ENCODE data around the gene APLP1. TPM values are rescaled to one million over a fixed set of nuclear protein-coding genes. Genes with fewer than 3 reads are reported as not detected.

The APLP1 gene
- 299 TPM for polyA plus RNA-seq (2013, experiment 1 of 2)
- polyA plus RNA-seq (2013, experiment 2 of 2), result 297 TPM

DNA sequence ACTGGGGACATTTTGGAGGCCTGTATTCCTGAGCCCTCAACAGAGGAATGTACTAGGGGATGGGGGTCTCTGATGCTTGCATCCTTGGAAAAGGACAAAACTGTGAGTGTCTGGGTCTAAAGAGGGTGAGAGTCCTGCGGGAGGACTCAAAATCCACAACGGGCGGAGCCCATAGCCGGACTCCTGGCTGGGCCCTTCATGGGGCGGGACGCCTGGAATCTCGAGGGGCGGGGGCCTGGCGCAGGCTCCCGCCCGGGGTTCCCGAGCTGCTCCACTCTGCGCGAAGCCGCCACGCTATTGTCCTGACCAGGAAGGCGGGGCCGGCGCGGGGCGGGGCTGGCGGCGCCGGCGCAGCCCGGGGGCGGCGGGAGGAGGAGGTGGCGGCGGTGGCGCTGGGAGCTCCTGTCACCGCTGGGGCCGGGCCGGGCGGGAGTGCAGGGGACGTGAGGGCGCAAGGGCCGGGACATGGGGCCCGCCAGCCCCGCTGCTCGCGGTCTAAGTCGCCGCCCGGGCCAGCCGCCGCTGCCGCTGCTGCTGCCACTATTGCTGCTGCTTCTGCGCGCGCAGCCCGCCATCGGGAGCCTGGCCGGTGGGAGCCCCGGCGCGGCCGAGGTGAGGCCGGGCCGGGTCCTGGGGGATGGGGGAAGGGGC is at the start of gene APLP1:
APLP1 (plus strand) TSS at position 403 of the 651 bp plus-strand sequence; CDS start at position 466, 63 bp downstream.
- Histone ChIP-seq H3K36me3 (replicated peaks in 1 of 2; ENCODE audit: control insufficient read depth in 2 of 2, insufficient read depth in 2 of 2, low read length in 2 of 2) (peaks cover 13 to 25% of the 10 kb centered on the region in 2 donors), H3K9ac (ENCODE audit: low read depth, low read length, poor library complexity) (peak within 1 kb of the TSS; percentile 90), H3K4me3 (ENCODE audit: low read length in 2 of 2) (peak within 1 kb of the TSS; percentile 59 to 82), H3K23ac (ENCODE audit: low read depth, low read length, poor library complexity) (peak within 1 kb of the TSS; percentile 62), H2BK120ac (ENCODE audit: low read depth, low read length) (peak within 1 kb of the TSS; percentile 93), H3K27me3 (ENCODE audit: control insufficient read depth in 3 of 3, insufficient read depth in 3 of 3, low read depth in 1 of 3, low read length in 3 of 3) (no peaks in the 10 kb centered on the region), H3K4me1 (ENCODE audit: control insufficient read depth in 2 of 2, insufficient read depth in 1 of 2, low read depth in 1 of 2, low read length in 2 of 2) (peaks cover 7 to 10% of the 10 kb centered on the region in 2 donors), H4K8ac (ENCODE audit: low read depth, low read length) (no peak within 1 kb of the TSS), H2AK5ac (ENCODE audit: low read depth, low read length) (peak within 1 kb of the TSS; percentile 58), H3K14ac (ENCODE audit: low read length) (no peak within 1 kb of the TSS), H2BK15ac (ENCODE audit: low read length) (peak within 1 kb of the TSS; percentile 97), H3K4me2 (ENCODE audit: insufficient read depth, low read length, poor library complexity, severe bottlenecking) (peak within 1 kb of the TSS; percentile 97), H2BK12ac (ENCODE audit: low read length) (peak within 1 kb of the TSS; percentile 67), H4K91ac (ENCODE audit: low read depth, low read length, poor library complexity) (peak within 1 kb of the TSS; percentile 60), H3K9me3 (replicated peaks in 1 of 2; ENCODE audit: control insufficient read depth in 2 of 2, insufficient read depth in 1 of 2, low read depth in 1 of 2, low read length in 2 of 2) (no peaks in the 10 kb centered on the region), H3K27ac (replicated peaks; ENCODE audit: low read length) (peak within 1 kb of the TSS; percentile 98), H2AFZ (ENCODE audit: low read length) (peak within 1 kb of the TSS; percentile 90), H3K79me1 (ENCODE audit: low read depth, low read length) (peaks cover 2% of the 10 kb centered on the region), H3K4ac (ENCODE audit: low read length) (no peak within 1 kb of the TSS), H2BK5ac (ENCODE audit: low read length) (peak within 1 kb of the TSS; percentile 98), H3K18ac (ENCODE audit: low read length) (peak within 1 kb of the TSS; percentile 98)
- no CpG with 5 or more reads among the region's 60 CpGs for WGBS, 2 donors (ENCODE audit: extremely low coverage in 2 of 2, insufficient read length in 2 of 2, insufficient replicate concordance in 1 of 2)
- DNase-seq (ENCODE audit: low spot score), result peak; percentile 78

DNA sequence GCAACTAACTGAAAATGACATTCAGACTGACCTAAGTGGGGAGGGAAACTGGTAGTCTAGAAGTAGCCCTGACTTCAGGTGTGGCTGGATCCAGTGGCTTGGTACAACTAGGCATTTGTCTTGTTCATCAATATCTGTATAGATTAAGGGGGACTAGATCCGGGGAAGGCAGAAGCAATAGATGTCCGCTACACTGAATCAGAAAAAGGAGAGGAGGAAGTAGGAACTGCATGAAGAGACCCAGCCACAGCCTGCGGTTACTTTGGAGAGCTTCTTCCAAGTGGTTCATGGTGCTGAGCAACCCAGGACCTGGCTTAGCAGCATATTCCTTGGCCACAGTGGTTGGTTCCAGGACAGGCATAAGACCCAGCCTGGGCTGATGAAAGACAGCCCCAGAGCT is 45.8 kb upstream of the APLP1 start:
- Histone ChIP-seq H2AFZ (ENCODE audit: low read length) (peak overlapping the region; percentile 51), H3K27ac (replicated peaks; ENCODE audit: low read length) (no peak overlapping the region), H4K8ac (ENCODE audit: low read depth, low read length) (no peak overlapping the region), H2BK5ac (ENCODE audit: low read length) (no peak overlapping the region), H3K23ac (ENCODE audit: low read depth, low read length, poor library complexity) (no peak overlapping the region), H4K91ac (ENCODE audit: low read depth, low read length, poor library complexity) (no peak overlapping the region), H3K4ac (ENCODE audit: low read length) (no peak overlapping the region), H3K36me3 (replicated peaks in 1 of 2; ENCODE audit: control insufficient read depth in 2 of 2, insufficient read depth in 2 of 2, low read length in 2 of 2) (no peaks in the 10 kb centered on the region), H3K4me3 (ENCODE audit: low read length in 2 of 2) (no peak overlapping the region), H2AK5ac (ENCODE audit: low read depth, low read length) (no peak overlapping the region), H2BK120ac (ENCODE audit: low read depth, low read length) (no peak overlapping the region), H3K9me3 (replicated peaks in 1 of 2; ENCODE audit: control insufficient read depth in 2 of 2, insufficient read depth in 1 of 2, low read depth in 1 of 2, low read length in 2 of 2) (no peaks in the 10 kb centered on the region), H3K14ac (ENCODE audit: low read length) (no peak overlapping the region), H3K4me2 (ENCODE audit: insufficient read depth, low read length, poor library complexity, severe bottlenecking) (no peak overlapping the region), H3K9ac (ENCODE audit: low read depth, low read length, poor library complexity) (no peak overlapping the region), H2BK15ac (ENCODE audit: low read length) (no peak overlapping the region), H3K79me1 (ENCODE audit: low read depth, low read length) (no peaks in the 10 kb centered on the region), H3K18ac (ENCODE audit: low read length) (no peak overlapping the region), H3K4me1 (ENCODE audit: control insufficient read depth in 2 of 2, insufficient read depth in 1 of 2, low read depth in 1 of 2, low read length in 2 of 2) (peaks cover 0 to 3% of the 10 kb centered on the region in 2 donors), H3K27me3 (ENCODE audit: control insufficient read depth in 3 of 3, insufficient read depth in 3 of 3, low read depth in 1 of 3, low read length in 3 of 3) (peaks cover 0 to 2% (median 0%) of the 10 kb centered on the region in 3 experiments), H2BK12ac (ENCODE audit: low read length) (no peak overlapping the region)
- WGBS, 2 donors (ENCODE audit: extremely low coverage in 2 of 2, insufficient read length in 2 of 2, insufficient replicate concordance in 1 of 2), result no CpG with 5 or more reads among the region's 3 CpGs
- no peak for DNase-seq (ENCODE audit: low spot score)

DNA sequence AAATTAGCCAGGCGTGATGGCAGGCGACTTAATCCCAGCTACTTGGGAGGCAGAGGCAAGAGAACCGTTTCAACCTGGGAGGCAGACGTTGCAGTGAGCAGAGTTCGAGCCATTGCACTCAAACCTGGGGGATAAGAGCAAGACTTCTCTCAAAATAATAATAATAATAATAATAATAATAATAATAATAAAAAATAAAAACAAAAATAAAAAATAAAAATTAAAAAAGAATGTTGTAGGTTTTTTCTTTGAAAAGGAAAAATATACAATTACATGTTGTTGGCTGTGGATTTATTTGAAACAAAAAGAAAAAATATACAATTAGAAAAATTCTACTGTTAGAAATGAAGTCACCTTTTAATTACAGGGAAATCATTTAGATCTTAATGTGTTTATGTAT is 44.2 kb upstream of the APLP1 start:
- no peak overlapping the region for H3K4me2 ChIP-seq (ENCODE audit: insufficient read depth, low read length, poor library complexity, severe bottlenecking)
- H3K36me3 ChIP-seq (replicated peaks in 1 of 2; ENCODE audit: control insufficient read depth in 2 of 2, insufficient read depth in 2 of 2, low read length in 2 of 2), result no peaks in the 10 kb centered on the region
- no peak overlapping the region for H4K91ac ChIP-seq (ENCODE audit: low read depth, low read length, poor library complexity)
- H3K9me3 ChIP-seq (replicated peaks in 1 of 2; ENCODE audit: control insufficient read depth in 2 of 2, insufficient read depth in 1 of 2, low read depth in 1 of 2, low read length in 2 of 2), result no peaks in the 10 kb centered on the region
- H2BK12ac ChIP-seq (ENCODE audit: low read length), result no peak overlapping the region
- no peak overlapping the region for H3K4me3 ChIP-seq (ENCODE audit: low read length in 2 of 2)
- no peak overlapping the region for H3K9ac ChIP-seq (ENCODE audit: low read depth, low read length, poor library complexity)
- DNase-seq (ENCODE audit: low spot score), result no peak
- no peak overlapping the region for H2BK120ac ChIP-seq (ENCODE audit: low read depth, low read length)
- H3K4ac ChIP-seq (ENCODE audit: low read length), result no peak overlapping the region
- no CpG with 5 or more reads among the region's 5 CpGs for WGBS, 2 donors (ENCODE audit: extremely low coverage in 2 of 2, insufficient read length in 2 of 2, insufficient replicate concordance in 1 of 2)
- H2BK5ac ChIP-seq (ENCODE audit: low read length), result no peak overlapping the region
- H4K8ac ChIP-seq (ENCODE audit: low read depth, low read length), result no peak overlapping the region
- H3K18ac ChIP-seq (ENCODE audit: low read length), result no peak overlapping the region
- H2AFZ ChIP-seq (ENCODE audit: low read length), result no peak overlapping the region
- H3K14ac ChIP-seq (ENCODE audit: low read length), result no peak overlapping the region
- H2AK5ac ChIP-seq (ENCODE audit: low read depth, low read length), result no peak overlapping the region
- no peak overlapping the region for H3K27ac ChIP-seq (replicated peaks; ENCODE audit: low read length)
- no peaks in the 10 kb centered on the region for H3K79me1 ChIP-seq (ENCODE audit: low read depth, low read length)
- no peak overlapping the region for H2BK15ac ChIP-seq (ENCODE audit: low read length)
- peaks cover 0 to 3% of the 10 kb centered on the region in 2 donors for H3K4me1 ChIP-seq (ENCODE audit: control insufficient read depth in 2 of 2, insufficient read depth in 1 of 2, low read depth in 1 of 2, low read length in 2 of 2)
- H3K23ac ChIP-seq (ENCODE audit: low read depth, low read length, poor library complexity), result no peak overlapping the region
- peaks cover 0 to 2% (median 0%) of the 10 kb centered on the region in 3 experiments for H3K27me3 ChIP-seq (ENCODE audit: control insufficient read depth in 3 of 3, insufficient read depth in 3 of 3, low read depth in 1 of 3, low read length in 3 of 3)

DNA sequence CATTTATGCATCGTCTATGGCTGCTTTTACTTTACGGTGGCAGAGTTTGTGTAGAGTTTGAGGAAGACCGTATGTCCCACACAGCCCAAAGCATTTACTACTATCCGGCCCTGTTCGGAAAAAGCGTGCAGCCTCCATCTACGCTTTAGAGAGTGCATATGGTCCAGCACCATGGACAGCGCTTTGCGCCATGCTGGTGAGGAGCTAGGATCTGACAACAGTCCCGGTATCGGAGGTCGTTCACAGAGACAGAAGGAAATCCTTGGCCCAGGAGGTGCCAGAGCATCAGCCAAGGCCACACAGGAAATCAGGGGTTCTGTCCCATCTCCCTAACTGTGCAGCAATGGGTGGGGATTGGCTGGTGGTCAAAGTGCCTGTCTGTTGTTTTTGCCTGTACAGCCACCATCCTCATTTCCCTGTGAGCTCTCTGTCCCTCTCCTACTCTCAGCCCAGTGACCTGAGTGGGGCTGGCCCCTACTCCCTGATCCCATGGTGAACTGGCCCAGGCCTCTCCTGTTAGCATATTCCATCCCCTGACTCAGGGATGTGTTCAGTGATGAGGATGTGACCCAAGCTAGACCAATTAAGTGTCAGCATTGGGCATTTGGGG is 39.6 kb upstream of the APLP1 start:
- no peak overlapping the region for H4K91ac ChIP-seq (ENCODE audit: low read depth, low read length, poor library complexity)
- no peak overlapping the region for H3K9ac ChIP-seq (ENCODE audit: low read depth, low read length, poor library complexity)
- H2BK15ac ChIP-seq (ENCODE audit: low read length), result no peak overlapping the region
- H3K4me3 ChIP-seq (ENCODE audit: low read length in 2 of 2), result no peak overlapping the region
- H3K9me3 ChIP-seq (replicated peaks in 1 of 2; ENCODE audit: control insufficient read depth in 2 of 2, insufficient read depth in 1 of 2, low read depth in 1 of 2, low read length in 2 of 2), result no peaks in the 10 kb centered on the region
- H3K18ac ChIP-seq (ENCODE audit: low read length), result no peak overlapping the region
- peaks cover 0 to 15% (median 2%) of the 10 kb centered on the region in 3 experiments for H3K27me3 ChIP-seq (ENCODE audit: control insufficient read depth in 3 of 3, insufficient read depth in 3 of 3, low read depth in 1 of 3, low read length in 3 of 3)
- DNase-seq (ENCODE audit: low spot score), result peak; percentile 86
- no peak overlapping the region for H4K8ac ChIP-seq (ENCODE audit: low read depth, low read length)
- H2BK5ac ChIP-seq (ENCODE audit: low read length), result no peak overlapping the region
- no peak overlapping the region for H3K4me2 ChIP-seq (ENCODE audit: insufficient read depth, low read length, poor library complexity, severe bottlenecking)
- no peaks in the 10 kb centered on the region for H3K4me1 ChIP-seq (ENCODE audit: control insufficient read depth in 2 of 2, insufficient read depth in 1 of 2, low read depth in 1 of 2, low read length in 2 of 2)
- no peak overlapping the region for H3K14ac ChIP-seq (ENCODE audit: low read length)
- no peak overlapping the region for H3K23ac ChIP-seq (ENCODE audit: low read depth, low read length, poor library complexity)
- no peak overlapping the region for H3K27ac ChIP-seq (replicated peaks; ENCODE audit: low read length)
- no peak overlapping the region for H3K4ac ChIP-seq (ENCODE audit: low read length)
- WGBS, 2 donors (ENCODE audit: extremely low coverage in 2 of 2, insufficient read length in 2 of 2, insufficient replicate concordance in 1 of 2), result no CpG with 5 or more reads among the region's 12 CpGs
- H2AFZ ChIP-seq (ENCODE audit: low read length), result no peak overlapping the region
- no peak overlapping the region for H2BK120ac ChIP-seq (ENCODE audit: low read depth, low read length)
- H2AK5ac ChIP-seq (ENCODE audit: low read depth, low read length), result no peak overlapping the region
- no peaks in the 10 kb centered on the region for H3K36me3 ChIP-seq (replicated peaks in 1 of 2; ENCODE audit: control insufficient read depth in 2 of 2, insufficient read depth in 2 of 2, low read length in 2 of 2)
- no peaks in the 10 kb centered on the region for H3K79me1 ChIP-seq (ENCODE audit: low read depth, low read length)
- H2BK12ac ChIP-seq (ENCODE audit: low read length), result no peak overlapping the region
